ENCODE data around the gene EMSY.

DNA sequence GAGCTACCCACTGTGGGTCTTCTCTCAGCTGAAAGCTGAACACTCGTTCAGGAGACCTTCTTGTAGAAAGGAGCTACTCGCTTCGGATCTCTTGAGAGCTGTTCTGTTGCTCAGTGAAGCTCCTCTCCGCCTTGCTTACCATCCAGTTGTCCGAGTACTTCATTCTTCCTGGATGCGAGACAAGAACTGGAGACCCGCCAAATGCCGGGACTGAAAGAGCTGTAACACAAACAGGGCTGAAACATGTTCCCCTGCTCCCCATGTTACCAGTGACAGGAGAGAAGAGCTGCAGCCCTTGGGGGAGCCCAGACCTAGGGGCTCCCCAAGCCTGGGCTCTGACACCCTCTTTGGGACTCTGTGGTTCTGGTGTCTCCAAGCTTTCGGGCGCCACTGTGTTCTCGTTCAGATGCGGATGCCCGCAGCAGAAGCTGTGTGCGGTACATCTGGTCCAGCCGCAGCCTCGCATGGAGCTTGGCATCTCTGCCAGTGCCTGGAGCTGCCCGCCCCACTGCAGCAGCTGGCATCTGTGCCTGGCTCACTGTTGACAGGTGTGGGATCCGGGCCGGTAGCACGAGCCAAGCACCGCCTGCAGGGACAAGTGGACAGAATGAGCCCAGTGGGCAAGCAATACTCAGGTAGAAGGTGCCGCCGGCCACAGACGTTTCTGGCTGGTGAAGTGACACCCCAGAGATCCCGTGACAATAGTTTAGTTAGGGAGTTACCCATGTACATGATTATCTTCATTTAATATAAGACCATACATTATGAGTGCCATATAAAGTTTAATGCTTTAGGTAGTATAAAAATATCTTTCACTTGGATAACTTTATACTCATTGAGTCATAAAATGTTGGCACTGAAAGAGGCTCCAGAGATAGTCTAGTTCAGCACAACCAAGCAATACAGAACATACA lies 49.1 kb downstream of the EMSY start:
- TF ChIP-seq, protein P1, sequence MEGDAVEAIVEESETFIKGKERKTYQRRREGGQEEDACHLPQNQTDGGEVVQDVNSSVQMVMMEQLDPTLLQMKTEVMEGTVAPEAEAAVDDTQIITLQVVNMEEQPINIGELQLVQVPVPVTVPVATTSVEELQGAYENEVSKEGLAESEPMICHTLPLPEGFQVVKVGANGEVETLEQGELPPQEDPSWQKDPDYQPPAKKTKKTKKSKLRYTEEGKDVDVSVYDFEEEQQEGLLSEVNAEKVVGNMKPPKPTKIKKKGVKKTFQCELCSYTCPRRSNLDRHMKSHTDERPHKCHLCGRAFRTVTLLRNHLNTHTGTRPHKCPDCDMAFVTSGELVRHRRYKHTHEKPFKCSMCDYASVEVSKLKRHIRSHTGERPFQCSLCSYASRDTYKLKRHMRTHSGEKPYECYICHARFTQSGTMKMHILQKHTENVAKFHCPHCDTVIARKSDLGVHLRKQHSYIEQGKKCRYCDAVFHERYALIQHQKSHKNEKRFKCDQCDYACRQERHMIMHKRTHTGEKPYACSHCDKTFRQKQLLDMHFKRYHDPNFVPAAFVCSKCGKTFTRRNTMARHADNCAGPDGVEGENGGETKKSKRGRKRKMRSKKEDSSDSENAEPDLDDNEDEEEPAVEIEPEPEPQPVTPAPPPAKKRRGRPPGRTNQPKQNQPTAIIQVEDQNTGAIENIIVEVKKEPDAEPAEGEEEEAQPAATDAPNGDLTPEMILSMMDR (IDR thresholded peaks at IDR 0.05): no peak
- no peak for TF ChIP-seq POLR2A (IDR thresholded peaks at IDR 0.05)

Measured in testis (tissue), 2 donors.